Muscle layer of colon (tissue), 2 donors: ENCODE results near the gene OR10H2.

Experiments used
- H3K27ac ChIP-seq: one replicate; pipeline ENCODE4 v1.7.0; 2013; ENCODE audit warnings: low read depth, mild to moderate bottlenecking, low read length, moderate library complexity
- H3K27me3 ChIP-seq, 2 donors: one replicate each; pipeline ENCODE4 v1.7.0; 2013; ENCODE audit warnings: low read length in 2 of 2, mild to moderate bottlenecking in 2 of 2; ENCODE audit not compliant: insufficient read depth in 2 of 2, control insufficient read depth in 1 of 2
- H3K36me3 ChIP-seq: one replicate; pipeline ENCODE4 v1.7.0; 2013; ENCODE audit warnings: mild to moderate bottlenecking, low read length; ENCODE audit not compliant: insufficient read depth
- H3K4me1 ChIP-seq: one replicate; pipeline ENCODE4 v1.7.0; 2013; ENCODE audit warnings: mild to moderate bottlenecking, low read length; ENCODE audit not compliant: insufficient read depth
- H3K4me3 ChIP-seq, 2 donors: one replicate each; pipeline ENCODE4 v1.7.0; 2013; ENCODE audit warnings: low read length in 2 of 2, low read depth in 1 of 2, mild to moderate bottlenecking in 1 of 2, moderate library complexity in 1 of 2
- H3K9ac ChIP-seq: one replicate; pipeline ENCODE4 v1.7.0; 2013; ENCODE audit warnings: low read length
- H3K9me3 ChIP-seq: one replicate; pipeline ENCODE4 v1.7.0; 2013; ENCODE audit warnings: mild to moderate bottlenecking, low read length
- donor health status: abdominal sarcoma.
- donor health status: Adenocarcinoma of cecum.

Gene OR10H2

GRCh38 chr19:15717809-15718208, 10.0 kb upstream of the OR10H2 start:
- H3K27ac ChIP-seq = no peak overlapping the region
- H3K36me3 ChIP-seq = no peaks in the 10 kb centered on the region
- H3K4me1 ChIP-seq = no peaks in the 10 kb centered on the region
- H3K9me3 ChIP-seq = no peaks in the 10 kb centered on the region
- no peak overlapping the region for H3K4me3 ChIP-seq
- H3K27me3 ChIP-seq = peaks cover 0 to 6% of the 10 kb centered on the region in 2 donors
- no peak overlapping the region for H3K9ac ChIP-seq

GRCh38 chr19:15721268-15721667, 6.6 kb upstream of the OR10H2 start:
- Histone ChIP-seq H3K27me3 (peaks cover 5 to 11% of the 10 kb centered on the region in 2 donors), H3K9me3 (no peaks in the 10 kb centered on the region), H3K36me3 (no peaks in the 10 kb centered on the region), H3K27ac (no peak overlapping the region), H3K4me1 (no peaks in the 10 kb centered on the region), H3K9ac (no peak overlapping the region), H3K4me3 (no peak overlapping the region)

- Histone ChIP-seq H3K27me3 (peaks cover 5 to 11% of the 10 kb centered on the region in 2 donors), H3K9ac (no peak overlapping the region), H3K9me3 (no peaks in the 10 kb centered on the region)
These were observed 4.9 kb upstream of the OR10H2 start for GRCh38 chr19:15722956-15723355.

GRCh38 chr19:15730538-15730937, 2.7 kb downstream of the OR10H2 start:
- Histone ChIP-seq H3K27me3 (peaks cover 0 to 5% of the 10 kb centered on the region in 2 donors), H3K36me3 (no peaks in the 10 kb centered on the region), H3K9me3 (no peaks in the 10 kb centered on the region), H3K4me1 (no peaks in the 10 kb centered on the region), H3K9ac (no peak overlapping the region), H3K27ac (no peak overlapping the region), H3K4me3 (no peak overlapping the region)

More at GRCh38 chr19:15722956-15723355, 4.9 kb upstream of the OR10H2 start:
- no peak overlapping the region for H3K4me3 ChIP-seq
- H3K36me3 ChIP-seq = no peaks in the 10 kb centered on the region
- no peak overlapping the region for H3K27ac ChIP-seq
- no peaks in the 10 kb centered on the region for H3K4me1 ChIP-seq

- Histone ChIP-seq H3K9me3 (no peaks in the 10 kb centered on the region), H3K27me3 (no peaks in the 10 kb centered on the region), H3K27ac (no peak overlapping the region), H3K36me3 (no peaks in the 10 kb centered on the region), H3K4me1 (no peaks in the 10 kb centered on the region), H3K4me3 (no peak overlapping the region), H3K9ac (no peak overlapping the region)
These were observed 4.6 kb downstream of the OR10H2 start for GRCh38 chr19:15732388-15732787.

GRCh38 chr19:15733895-15734294, 6.1 kb downstream of the OR10H2 start:
- no peaks in the 10 kb centered on the region for H3K36me3 ChIP-seq
- H3K27me3 ChIP-seq = no peaks in the 10 kb centered on the region
- H3K9ac ChIP-seq = no peak overlapping the region
- no peaks in the 10 kb centered on the region for H3K4me1 ChIP-seq
- no peak overlapping the region for H3K4me3 ChIP-seq
- no peak overlapping the region for H3K27ac ChIP-seq
- no peaks in the 10 kb centered on the region for H3K9me3 ChIP-seq

- peaks cover 13% of the 10 kb centered on the region for H3K9me3 ChIP-seq
- no peak within 1 kb of the TSS for H3K9ac ChIP-seq
- no peaks in the 10 kb centered on the region for H3K36me3 ChIP-seq
- no peaks in the 10 kb centered on the region for H3K27me3 ChIP-seq
- no peak within 1 kb of the TSS for H3K27ac ChIP-seq
- H3K4me3 ChIP-seq = no peak within 1 kb of the TSS
- H3K4me1 ChIP-seq = no peaks in the 10 kb centered on the region
These were observed 9.9 kb downstream of the OR10H2 start, which contains the start of gene OR10H3 for GRCh38 chr19:15737722-15738121. TSS of gene OR10H3 (plus strand) at chr19:15737985. CDS start at chr19:15741393, 3,408 bp downstream.

GRCh38 chr19:15740785-15741184, 13.0 kb downstream of the OR10H2 start:
- H3K4me1 ChIP-seq = no peaks in the 10 kb centered on the region
- peaks cover 13% of the 10 kb centered on the region for H3K9me3 ChIP-seq
- no peaks in the 10 kb centered on the region for H3K36me3 ChIP-seq
- H3K4me3 ChIP-seq = no peak overlapping the region
- no peaks in the 10 kb centered on the region for H3K27me3 ChIP-seq
- no peak overlapping the region for H3K9ac ChIP-seq
- no peak overlapping the region for H3K27ac ChIP-seq

- Histone ChIP-seq H3K4me1 (no peaks in the 10 kb centered on the region), H3K27ac (no peak overlapping the region), H3K27me3 (no peaks in the 10 kb centered on the region), H3K9me3 (no peaks in the 10 kb centered on the region), H3K36me3 (no peaks in the 10 kb centered on the region), H3K9ac (no peak overlapping the region), H3K4me3 (no peak overlapping the region)
These were observed 20.4 kb downstream of the OR10H2 start for GRCh38 chr19:15748239-15748638.

- Histone ChIP-seq H3K4me1 (no peaks in the 10 kb centered on the region), H3K27ac (no peak overlapping the region), H3K36me3 (no peaks in the 10 kb centered on the region), H3K4me3 (no peak overlapping the region), H3K9me3 (no peaks in the 10 kb centered on the region), H3K27me3 (peaks cover 0 to 13% of the 10 kb centered on the region in 2 donors), H3K9ac (no peak overlapping the region)
These were observed 30.6 kb downstream of the OR10H2 start for GRCh38 chr19:15758379-15758778.

GRCh38 chr19:15759962-15760565, 32.2 kb downstream of the OR10H2 start:
- no peak overlapping the region for H3K4me3 ChIP-seq
- H3K4me1 ChIP-seq = no peaks in the 10 kb centered on the region
- H3K27me3 ChIP-seq = peaks cover 0 to 13% of the 10 kb centered on the region in 2 donors
- no peaks in the 10 kb centered on the region for H3K36me3 ChIP-seq
- no peak overlapping the region for H3K27ac ChIP-seq
- no peaks in the 10 kb centered on the region for H3K9me3 ChIP-seq
- no peak overlapping the region for H3K9ac ChIP-seq

- H3K4me1 ChIP-seq = no peaks in the 10 kb centered on the region
- H3K4me3 ChIP-seq = no peak overlapping the region
- H3K36me3 ChIP-seq = no peaks in the 10 kb centered on the region
- no peaks in the 10 kb centered on the region for H3K9me3 ChIP-seq
- H3K27me3 ChIP-seq = no peaks in the 10 kb centered on the region
- H3K27ac ChIP-seq = no peak overlapping the region
- H3K9ac ChIP-seq = no peak overlapping the region
These were observed 41.8 kb downstream of the OR10H2 start for GRCh38 chr19:15769586-15769985.
